Kasumi-1 (cell line): Measurements from ENCODE around the gene GPRC5C.
"Not testable (repeated sequence)": the region's sequence is repeated elsewhere in the genome, so short reads cannot be mapped to it uniquely, and the experiment has no call there.

Source experiments
- DNase-seq, 2 experiments: peaks; one replicate each; lab custom pipeline; 2025; lab: John Stamatoyannopoulos, UW

The GPRC5C gene

GRCh38 chr17:74472890-74473289, 41.0 kb downstream of the GPRC5C start:
- no peak for DNase-seq

- DNase-seq = no peak
Observed at GRCh38 chr17:74473294-74473693, 41.4 kb downstream of the GPRC5C start.

- DNase-seq = no peak
Observed at GRCh38 chr17:74474043-74474792, 42.3 kb downstream of the GPRC5C start.

GRCh38 chr17:74475189-74475588, 43.3 kb downstream of the GPRC5C start:
- DNase-seq = no peak

- DNase-seq = no peak
Observed at GRCh38 chr17:74477411-74477810, 45.5 kb downstream of the GPRC5C start.

- DNase-seq = peak; percentile 89 to 91
Observed at GRCh38 chr17:74478420-74479100, 46.7 kb downstream of the GPRC5C start.

GRCh38 chr17:74480290-74480689, 48.4 kb downstream of the GPRC5C start:
- no peak for DNase-seq

- no peak for DNase-seq
Observed at GRCh38 chr17:74481621-74482020, 49.7 kb downstream of the GPRC5C start.

- DNase-seq = no peak
Observed at GRCh38 chr17:74484066-74484465, 52.2 kb downstream of the GPRC5C start.

- no peak for DNase-seq
Observed at GRCh38 chr17:74485022-74485743, 53.3 kb downstream of the GPRC5C start.

- DNase-seq = no peak
Observed at GRCh38 chr17:74485841-74486240, 54.0 kb downstream of the GPRC5C start.

GRCh38 chr17:74488276-74488675, 56.4 kb downstream of the GPRC5C start:
- DNase-seq = not testable (repeated sequence)

- no peak for DNase-seq
Observed at GRCh38 chr17:74490716-74491115, 58.8 kb downstream of the GPRC5C start.

GRCh38 chr17:74491626-74492025, 59.7 kb downstream of the GPRC5C start:
- DNase-seq = no peak

GRCh38 chr17:74493331-74493833, 61.5 kb downstream of the GPRC5C start:
- DNase-seq = peak; percentile 67 to 89
